ENCODE results near the gene RIPOR2.

Gene RIPOR2

GRCh38 chr6:24847402-24847801 is 88.4 kb downstream of the RIPOR2 start:
- no peak for DNase-seq (ENCODE audit: low read depth in 3 of 3)

- no peak for DNase-seq (ENCODE audit: low read depth in 3 of 3)
Observed at GRCh38 chr6:24845578-24845977, 90.2 kb downstream of the RIPOR2 start.

DNA sequence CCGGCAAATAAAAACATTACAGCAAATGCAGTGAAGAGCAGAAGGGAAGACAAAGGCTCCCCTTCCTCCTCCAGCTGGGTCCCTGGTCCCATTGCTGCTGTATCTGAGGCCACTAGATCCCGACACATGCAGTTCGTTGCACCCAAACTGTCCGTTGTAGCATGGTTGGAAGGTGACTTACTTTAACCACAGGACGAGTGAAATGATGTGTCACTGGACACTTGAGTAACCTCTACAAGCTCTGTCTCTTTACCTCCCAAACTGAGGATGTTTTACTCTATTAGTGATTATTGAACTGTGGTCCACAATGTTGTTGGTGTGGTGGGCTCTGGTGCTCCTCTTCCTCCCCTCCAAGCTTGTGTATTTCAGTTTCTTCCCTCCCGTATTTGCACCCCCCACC is 90.9 kb downstream of the RIPOR2 start:
- no peak for DNase-seq (ENCODE audit: low read depth in 3 of 3)

- no peak for DNase-seq (ENCODE audit: low read depth in 3 of 3)
Observed at GRCh38 chr6:24844061-24844460, 91.7 kb downstream of the RIPOR2 start.

- no peak for DNase-seq (ENCODE audit: low read depth in 3 of 3)
Observed at GRCh38 chr6:24840187-24840586, 95.6 kb downstream of the RIPOR2 start.

DNA sequence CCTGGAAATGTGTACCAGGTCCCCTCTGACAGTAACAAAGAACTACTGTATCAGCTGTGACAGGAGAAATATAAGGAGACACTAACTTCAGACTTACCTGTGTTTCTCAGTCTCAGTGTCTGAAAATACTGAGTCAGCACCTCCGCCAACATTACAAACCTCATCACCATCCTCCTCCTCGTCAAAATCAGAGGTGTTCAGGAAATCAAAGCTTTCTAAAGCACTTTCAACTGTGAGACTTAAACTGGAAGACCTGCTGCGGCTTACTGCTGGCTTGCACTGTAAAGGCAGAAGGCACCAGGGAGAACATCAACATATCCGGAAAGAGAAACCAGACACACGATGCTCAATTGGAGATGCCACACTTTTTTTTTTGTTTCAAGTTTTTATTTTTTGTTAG is 96.8 kb downstream of the RIPOR2 start:
- no peak for DNase-seq (ENCODE audit: low read depth in 3 of 3)

GRCh38 chr6:24838081-24838480 is 97.7 kb downstream of the RIPOR2 start:
- no peak for DNase-seq (ENCODE audit: low read depth in 3 of 3)

GRCh38 chr6:24836109-24836508 is 99.7 kb downstream of the RIPOR2 start:
- DNase-seq (ENCODE audit: low read depth in 3 of 3), result no peak

DNA sequence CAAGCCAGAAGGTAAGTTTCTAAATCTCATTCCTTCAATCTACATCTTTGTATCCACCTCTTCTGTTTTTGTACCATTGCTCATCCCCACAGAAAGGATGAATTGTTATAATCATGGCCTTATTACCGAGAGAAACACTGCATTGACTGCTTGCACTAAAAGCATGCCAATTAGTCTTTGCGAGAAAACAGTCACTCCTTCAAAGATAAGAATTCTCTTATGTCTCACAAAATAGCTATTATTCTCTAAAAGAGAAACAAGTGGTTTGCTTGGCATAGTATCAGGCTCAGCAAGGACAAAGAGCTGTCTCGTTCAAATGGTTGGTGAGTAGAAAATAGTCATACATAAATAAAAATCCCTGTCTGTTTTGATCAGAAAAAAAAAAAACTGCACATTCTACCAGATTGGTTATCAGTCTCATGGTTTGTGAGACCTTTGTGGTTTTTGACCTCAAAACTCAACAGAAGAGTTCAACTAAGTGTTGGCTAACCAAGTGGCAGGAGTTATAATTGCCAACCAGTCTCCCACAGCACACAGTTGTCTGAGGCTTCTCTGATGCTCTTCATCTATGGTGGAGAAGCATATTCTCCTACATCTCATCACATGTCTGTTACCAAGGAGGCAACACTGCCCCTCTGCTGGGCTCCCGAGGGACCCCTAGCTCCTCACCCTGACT is 101.9 kb downstream of the RIPOR2 start:
- DNase-seq (ENCODE audit: low read depth in 3 of 3), result no peak

DNA sequence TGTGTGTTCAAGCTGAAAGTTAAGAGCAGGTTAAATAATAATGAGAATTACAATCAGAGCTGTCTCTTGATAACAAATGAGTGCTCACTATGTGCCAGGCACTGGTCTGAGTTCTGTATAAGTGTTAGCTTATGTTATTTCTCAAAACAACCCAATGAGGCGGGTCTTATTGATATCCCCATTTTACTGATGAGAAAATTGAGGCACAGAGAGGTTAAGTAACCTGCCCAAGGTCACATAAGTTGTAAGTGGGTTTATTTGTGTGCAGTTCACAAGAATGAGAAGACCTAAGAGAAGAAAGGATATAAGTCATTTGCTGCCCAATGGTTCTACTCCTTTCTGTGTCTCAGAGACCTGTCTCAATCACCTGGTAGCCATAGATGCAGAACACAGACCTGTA is 103.0 kb downstream of the RIPOR2 start:
- DNase-seq (ENCODE audit: low read depth in 3 of 3), result no peak

- no peak for DNase-seq (ENCODE audit: low read depth in 3 of 3)
Observed at GRCh38 chr6:24831771-24832716, 103.7 kb downstream of the RIPOR2 start.

DNA sequence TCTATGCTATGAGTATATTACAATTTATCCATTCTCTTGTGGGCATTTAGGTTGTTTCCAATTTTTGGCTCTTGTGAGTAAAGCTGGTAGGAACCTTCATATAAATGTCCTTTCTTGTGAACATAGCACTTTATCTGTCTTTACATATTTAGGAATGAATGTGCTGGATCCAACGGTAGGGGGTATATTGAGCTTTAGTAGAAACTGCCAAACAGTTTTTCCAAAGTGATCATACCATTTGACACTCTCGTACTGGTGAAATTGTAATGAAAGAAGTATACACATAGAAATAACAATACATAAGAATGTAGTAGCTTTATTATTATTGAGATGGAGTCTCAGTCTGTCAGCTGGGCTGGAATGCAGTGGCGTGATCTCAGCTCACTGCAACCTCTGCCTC is 106.1 kb downstream of the RIPOR2 start:
- DNase-seq (ENCODE audit: low read depth in 3 of 3), result no peak

DNA sequence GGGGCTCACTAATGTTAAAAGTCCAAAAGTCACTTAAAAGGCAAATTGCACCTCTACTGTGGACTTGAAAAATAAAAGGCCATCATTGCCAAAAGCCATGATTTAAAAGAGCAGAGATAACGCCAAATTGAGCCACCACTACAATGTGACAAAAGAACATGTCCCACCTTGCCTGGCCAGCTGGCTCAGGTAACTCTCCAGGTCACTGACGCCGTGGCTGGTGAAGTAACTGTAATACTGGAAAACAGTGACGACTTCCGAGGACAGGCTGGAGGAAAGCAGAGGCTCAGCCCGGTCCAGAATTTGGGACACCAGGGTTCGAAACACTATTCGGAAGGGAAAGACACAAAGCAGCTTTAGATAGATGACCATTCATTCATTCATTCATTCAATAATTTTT is 107.8 kb downstream of the RIPOR2 start:
- no peak for DNase-seq (ENCODE audit: low read depth in 3 of 3)

- no peak for DNase-seq (ENCODE audit: low read depth in 3 of 3)
Observed at GRCh38 chr6:24827162-24827561, 108.6 kb downstream of the RIPOR2 start.

- DNase-seq (ENCODE audit: low read depth in 3 of 3), result no peak
Observed at GRCh38 chr6:24825130-24825630, 110.6 kb downstream of the RIPOR2 start.

- DNase-seq (ENCODE audit: low read depth in 3 of 3), result no peak
Observed at GRCh38 chr6:24824142-24824938, 111.4 kb downstream of the RIPOR2 start.

DNA sequence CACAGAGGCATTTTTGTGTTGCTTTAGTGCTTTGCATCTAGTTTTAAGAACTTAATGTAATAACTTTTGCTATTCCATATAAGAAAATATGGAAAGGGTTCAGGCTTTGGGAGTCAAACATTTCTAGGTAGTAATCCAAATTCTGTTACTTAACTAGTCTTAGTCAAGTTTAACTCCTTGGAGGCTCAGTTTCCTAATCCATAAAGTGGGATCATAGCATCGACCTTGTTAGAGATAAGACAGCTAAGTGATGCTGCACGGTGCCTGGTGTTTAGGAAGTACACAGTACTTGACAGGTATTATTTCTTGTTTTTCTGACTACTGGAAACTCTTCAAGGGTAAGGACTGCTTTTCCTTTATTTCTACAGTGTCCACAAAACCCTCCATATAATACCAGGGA is 112.6 kb downstream of the RIPOR2 start:
- no peak for DNase-seq (ENCODE audit: low read depth in 3 of 3)

- no peak for DNase-seq (ENCODE audit: low read depth in 3 of 3)
Observed at GRCh38 chr6:24822696-24823095, 113.1 kb downstream of the RIPOR2 start.

DNA sequence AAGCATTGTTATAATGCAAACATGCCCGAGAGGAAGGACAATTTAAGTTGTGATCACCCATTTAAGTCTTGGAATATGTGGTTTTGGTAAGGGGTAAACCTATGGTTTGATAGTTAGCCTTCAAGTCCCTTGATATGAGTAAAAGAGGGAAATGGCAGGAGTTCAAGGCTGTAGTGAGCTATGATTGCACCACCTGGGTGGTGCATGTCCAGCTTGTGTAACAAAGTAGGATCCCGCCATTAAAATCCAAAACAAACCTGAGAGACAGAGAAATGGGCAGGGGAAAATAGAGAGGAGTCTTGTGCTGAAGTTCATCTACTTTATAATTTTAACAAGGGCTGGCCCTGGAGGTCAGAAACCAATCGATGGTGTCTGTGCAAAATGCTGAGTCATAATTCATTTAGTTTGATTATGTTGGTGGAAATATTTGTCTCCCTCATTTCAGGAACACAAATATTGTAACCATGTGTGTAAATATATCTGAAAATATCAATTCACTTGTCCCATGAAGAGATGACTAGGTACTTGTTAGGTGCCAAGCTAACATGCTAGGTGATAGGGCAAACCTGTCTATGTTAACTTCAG is 113.8 kb downstream of the RIPOR2 start:
- DNase-seq (ENCODE audit: low read depth in 3 of 3), result no peak

GRCh38 chr6:24818346-24818745 is 117.4 kb downstream of the RIPOR2 start:
- DNase-seq (ENCODE audit: low read depth in 3 of 3), result no peak

- no peak for DNase-seq (ENCODE audit: low read depth in 3 of 3)
Observed at GRCh38 chr6:24809728-24810127, 126.0 kb downstream of the RIPOR2 start.

GRCh38 chr6:24807584-24807983 is 128.2 kb downstream of the RIPOR2 start:
- no peak for DNase-seq (ENCODE audit: low read depth in 3 of 3)

Measured in stimulated activated CD4-positive, alpha-beta T cell treated with anti-CD3 and anti-CD28 coated beads, TNF-alpha, amount 100 ng/mL, for 4 hours (primary cell).